ENCODE results near the gene IRF4.

IRF4 gene

GRCh38 chr6:391559-392440, at the start of gene IRF4:
Gene IRF4 (plus strand): TSS chr6:391752. CDS start chr6:393153, 1,401 bp downstream.
- DNase-seq (ENCODE audit: low read depth), result peak; percentile 61

GRCh38 chr6:341914-342831, 49.4 kb upstream of the IRF4 start:
- DNase-seq (ENCODE audit: low read depth), result no peak

- no peak for DNase-seq (ENCODE audit: low read depth)
Measured at GRCh38 chr6:342832-343179, 48.7 kb upstream of the IRF4 start.

GRCh38 chr6:343226-343935, 48.2 kb upstream of the IRF4 start:
- DNase-seq (ENCODE audit: low read depth), result no peak

GRCh38 chr6:343960-344815, 47.4 kb upstream of the IRF4 start:
- DNase-seq (ENCODE audit: low read depth), result no peak

- DNase-seq (ENCODE audit: low read depth), result no peak
Measured at GRCh38 chr6:344816-345340, 46.7 kb upstream of the IRF4 start.

GRCh38 chr6:345747-346385, 45.7 kb upstream of the IRF4 start:
- DNase-seq (ENCODE audit: low read depth), result no peak

- DNase-seq (ENCODE audit: low read depth), result no peak
Measured at GRCh38 chr6:346386-347030, 45.0 kb upstream of the IRF4 start.

- DNase-seq (ENCODE audit: low read depth), result no peak
Measured at GRCh38 chr6:347232-347631, 44.3 kb upstream of the IRF4 start.

GRCh38 chr6:347951-348859, 43.3 kb upstream of the IRF4 start:
- no peak for DNase-seq (ENCODE audit: low read depth)

- DNase-seq (ENCODE audit: low read depth), result no peak
Measured at GRCh38 chr6:348860-349396, 42.6 kb upstream of the IRF4 start.

- DNase-seq (ENCODE audit: low read depth), result no peak
Measured at GRCh38 chr6:349491-349921, 42.0 kb upstream of the IRF4 start.

GRCh38 chr6:350371-350770, 41.2 kb upstream of the IRF4 start:
- DNase-seq (ENCODE audit: low read depth), result no peak

GRCh38 chr6:351011-351866, 40.3 kb upstream of the IRF4 start:
- no peak for DNase-seq (ENCODE audit: low read depth)

- DNase-seq (ENCODE audit: low read depth), result no peak
Measured at GRCh38 chr6:351867-352289, 39.7 kb upstream of the IRF4 start.

GRCh38 chr6:352474-352873, 39.1 kb upstream of the IRF4 start:
- DNase-seq (ENCODE audit: low read depth), result no peak

- no peak for DNase-seq (ENCODE audit: low read depth)
Measured at GRCh38 chr6:352896-353470, 38.6 kb upstream of the IRF4 start.

Measured in stimulated activated CD8-positive, alpha-beta memory T cell treated with anti-CD3 and anti-CD28 coated beads, Interleukin-15, amount 100 ng/mL, for 24 hours (primary cell).